Muscle of back (tissue), 11 donors: ENCODE measurements around the gene UMODL1. TPM values are rescaled to one million over a fixed set of nuclear protein-coding genes. Genes with fewer than 3 reads are reported as not detected.

Experiments used
- DNase-seq, 3 donors: peaks; one replicate each; pipeline versions ENCODE4 v3.0.0 to v3.0.0-alpha.2; 2013
- polyA plus RNA-seq, 10 donors: library from polyadenylated mRNA; unstranded; fragments of 120-200 nt; gene quantifications; one replicate each; pipeline ENCODE4 v1.2.1, GENCODE V29; 2013; ENCODE audit not compliant: insufficient read length in 10 of 10

UMODL1 gene
- polyA plus RNA-seq, 10 donors: 0.04 TPM; not detected in 9

- no peak for DNase-seq
Measured at GRCh38 chr21:42096566-42096965, 25.4 kb downstream of the UMODL1 start.

GRCh38 chr21:42097274-42097673 lies 26.2 kb downstream of the UMODL1 start:
- DNase-seq: no peak

- peak in 2 of 3 donors; percentile 55 to 89 for DNase-seq
Measured at GRCh38 chr21:42097860-42098454, 26.8 kb downstream of the UMODL1 start.

- DNase-seq: no peak
Measured at GRCh38 chr21:42098957-42099505, 27.9 kb downstream of the UMODL1 start.

- DNase-seq: no peak
Measured at GRCh38 chr21:42101246-42101645, 30.1 kb downstream of the UMODL1 start.

- DNase-seq: no peak
Measured at GRCh38 chr21:42102076-42102475, 31.0 kb downstream of the UMODL1 start.

- no peak for DNase-seq
Measured at GRCh38 chr21:42102526-42102925, 31.4 kb downstream of the UMODL1 start.

- no peak for DNase-seq
Measured at GRCh38 chr21:42102991-42103390, 31.9 kb downstream of the UMODL1 start.

- DNase-seq: no peak
Measured at GRCh38 chr21:42103843-42104242, 32.7 kb downstream of the UMODL1 start.

GRCh38 chr21:42105476-42106315 lies 34.6 kb downstream of the UMODL1 start:
- no peak for DNase-seq

- DNase-seq: no peak
Measured at GRCh38 chr21:42106425-42106824, 35.3 kb downstream of the UMODL1 start.

GRCh38 chr21:42107177-42107880 lies 36.2 kb downstream of the UMODL1 start:
- DNase-seq: no peak

GRCh38 chr21:42107881-42108553 lies 36.9 kb downstream of the UMODL1 start:
- peak in 2 of 3 donors; percentile 25 to 48 for DNase-seq

- DNase-seq: no peak
Measured at GRCh38 chr21:42108554-42109340, 37.6 kb downstream of the UMODL1 start.

GRCh38 chr21:42109473-42109872 lies 38.4 kb downstream of the UMODL1 start:
- no peak for DNase-seq

GRCh38 chr21:42109873-42110525 lies 38.9 kb downstream of the UMODL1 start:
- no peak for DNase-seq

GRCh38 chr21:42110691-42111469 lies 39.8 kb downstream of the UMODL1 start:
- DNase-seq: no peak

GRCh38 chr21:42111470-42111743 lies 40.3 kb downstream of the UMODL1 start:
- DNase-seq: no peak

- DNase-seq: no peak
Measured at GRCh38 chr21:42111811-42112210, 40.7 kb downstream of the UMODL1 start.

GRCh38 chr21:42112238-42112637 lies 41.1 kb downstream of the UMODL1 start:
- DNase-seq: no peak
